HL-60 (cell line): ENCODE data around the gene BCAS3.

Experiments used
- GABPA ChIP-seq: IDR thresholded peaks from 2 replicates; pipeline ENCODE4 v1.6.1; 2012; ENCODE audit warnings: low read depth
- POLR2AphosphoS5 ChIP-seq: IDR thresholded peaks from 2 replicates; pipeline ENCODE4 v1.6.1; 2012; ENCODE audit warnings: low read depth
- TF ChIP-seq, protein P1 (sequence below): IDR thresholded peaks from one replicate; pipeline ENCODE4 v1.5.1; 2011; ENCODE audit warnings: low read length, control low read depth, inconsistent platforms; ENCODE audit not compliant: insufficient read depth
- TF ChIP-seq, protein P2 (sequence below): IDR thresholded peaks from 2 replicates; pipeline ENCODE4 v1.6.1; 2012; ENCODE audit warnings: low read depth; ENCODE audit not compliant: insufficient replicate concordance

DNA sequence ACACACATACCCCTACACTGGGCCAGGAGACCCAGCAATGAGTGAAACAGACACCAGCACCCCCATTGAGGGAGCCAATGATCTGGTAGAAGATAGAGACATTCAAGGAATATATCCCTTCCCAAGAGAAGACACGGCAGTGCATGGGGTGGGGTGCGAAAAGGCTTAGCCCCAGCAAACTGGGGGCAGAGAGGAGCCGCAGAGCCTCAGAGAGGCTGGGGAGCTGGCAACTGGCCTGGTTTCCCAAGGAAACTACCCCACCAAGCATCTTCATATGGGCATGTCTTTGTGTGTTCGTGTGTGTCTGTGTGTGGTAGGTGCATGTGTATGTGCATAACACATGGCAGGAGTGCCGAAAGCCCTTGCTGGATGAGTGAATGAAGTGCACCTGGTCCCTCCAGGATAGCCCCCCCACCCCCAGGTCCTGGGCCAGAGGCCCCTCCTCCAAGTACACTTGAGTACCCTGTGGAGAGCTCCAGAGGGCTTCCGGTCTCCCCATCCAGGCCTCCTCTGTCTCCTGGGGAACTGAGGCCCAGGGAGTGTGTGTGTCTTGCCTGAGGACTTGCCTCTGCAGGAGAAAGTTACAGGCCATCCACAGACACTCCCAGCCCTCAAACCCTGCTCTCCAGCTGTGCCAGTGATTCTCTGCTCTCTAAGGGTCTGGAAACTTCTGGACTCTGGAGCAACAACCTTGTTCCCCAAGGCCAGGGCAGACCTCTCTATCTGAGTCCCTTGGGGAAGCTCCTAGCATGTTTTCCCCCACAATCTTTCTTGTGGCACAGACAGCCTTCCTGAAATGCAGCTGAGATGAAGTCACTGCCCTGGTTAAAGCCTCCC is 737.9 kb downstream of the BCAS3 start:
- TF ChIP-seq, protein P1, sequence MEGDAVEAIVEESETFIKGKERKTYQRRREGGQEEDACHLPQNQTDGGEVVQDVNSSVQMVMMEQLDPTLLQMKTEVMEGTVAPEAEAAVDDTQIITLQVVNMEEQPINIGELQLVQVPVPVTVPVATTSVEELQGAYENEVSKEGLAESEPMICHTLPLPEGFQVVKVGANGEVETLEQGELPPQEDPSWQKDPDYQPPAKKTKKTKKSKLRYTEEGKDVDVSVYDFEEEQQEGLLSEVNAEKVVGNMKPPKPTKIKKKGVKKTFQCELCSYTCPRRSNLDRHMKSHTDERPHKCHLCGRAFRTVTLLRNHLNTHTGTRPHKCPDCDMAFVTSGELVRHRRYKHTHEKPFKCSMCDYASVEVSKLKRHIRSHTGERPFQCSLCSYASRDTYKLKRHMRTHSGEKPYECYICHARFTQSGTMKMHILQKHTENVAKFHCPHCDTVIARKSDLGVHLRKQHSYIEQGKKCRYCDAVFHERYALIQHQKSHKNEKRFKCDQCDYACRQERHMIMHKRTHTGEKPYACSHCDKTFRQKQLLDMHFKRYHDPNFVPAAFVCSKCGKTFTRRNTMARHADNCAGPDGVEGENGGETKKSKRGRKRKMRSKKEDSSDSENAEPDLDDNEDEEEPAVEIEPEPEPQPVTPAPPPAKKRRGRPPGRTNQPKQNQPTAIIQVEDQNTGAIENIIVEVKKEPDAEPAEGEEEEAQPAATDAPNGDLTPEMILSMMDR: no peak
- no peak for TF ChIP-seq POLR2AphosphoS5
- TF ChIP-seq, protein P2, sequence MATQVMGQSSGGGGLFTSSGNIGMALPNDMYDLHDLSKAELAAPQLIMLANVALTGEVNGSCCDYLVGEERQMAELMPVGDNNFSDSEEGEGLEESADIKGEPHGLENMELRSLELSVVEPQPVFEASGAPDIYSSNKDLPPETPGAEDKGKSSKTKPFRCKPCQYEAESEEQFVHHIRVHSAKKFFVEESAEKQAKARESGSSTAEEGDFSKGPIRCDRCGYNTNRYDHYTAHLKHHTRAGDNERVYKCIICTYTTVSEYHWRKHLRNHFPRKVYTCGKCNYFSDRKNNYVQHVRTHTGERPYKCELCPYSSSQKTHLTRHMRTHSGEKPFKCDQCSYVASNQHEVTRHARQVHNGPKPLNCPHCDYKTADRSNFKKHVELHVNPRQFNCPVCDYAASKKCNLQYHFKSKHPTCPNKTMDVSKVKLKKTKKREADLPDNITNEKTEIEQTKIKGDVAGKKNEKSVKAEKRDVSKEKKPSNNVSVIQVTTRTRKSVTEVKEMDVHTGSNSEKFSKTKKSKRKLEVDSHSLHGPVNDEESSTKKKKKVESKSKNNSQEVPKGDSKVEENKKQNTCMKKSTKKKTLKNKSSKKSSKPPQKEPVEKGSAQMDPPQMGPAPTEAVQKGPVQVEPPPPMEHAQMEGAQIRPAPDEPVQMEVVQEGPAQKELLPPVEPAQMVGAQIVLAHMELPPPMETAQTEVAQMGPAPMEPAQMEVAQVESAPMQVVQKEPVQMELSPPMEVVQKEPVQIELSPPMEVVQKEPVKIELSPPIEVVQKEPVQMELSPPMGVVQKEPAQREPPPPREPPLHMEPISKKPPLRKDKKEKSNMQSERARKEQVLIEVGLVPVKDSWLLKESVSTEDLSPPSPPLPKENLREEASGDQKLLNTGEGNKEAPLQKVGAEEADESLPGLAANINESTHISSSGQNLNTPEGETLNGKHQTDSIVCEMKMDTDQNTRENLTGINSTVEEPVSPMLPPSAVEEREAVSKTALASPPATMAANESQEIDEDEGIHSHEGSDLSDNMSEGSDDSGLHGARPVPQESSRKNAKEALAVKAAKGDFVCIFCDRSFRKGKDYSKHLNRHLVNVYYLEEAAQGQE: no peak
- TF ChIP-seq GABPA: no peak
